Left renal cortex interstitium (tissue), 4 donors: ENCODE measurements around the gene MSANTD1. TPM values are rescaled to one million over a fixed set of nuclear protein-coding genes. Genes with fewer than 3 reads are reported as not detected.

Source experiments
- DNase-seq, 4 donors: peaks; one replicate each; pipeline ENCODE4 v3.0.0-alpha.2; 2013; ENCODE audit warnings: low read depth in 4 of 4, low spot score in 2 of 4, missing footprints in 1 of 4
- polyA plus RNA-seq, 4 donors: library from polyadenylated mRNA; unstranded; fragments of 120-200 nt; gene quantifications; one replicate each; pipeline ENCODE4 v1.2.1, GENCODE V29; 2013; ENCODE audit not compliant: insufficient read length in 4 of 4

The MSANTD1 gene
- polyA plus RNA-seq, 4 donors, result 0.21 to 1.2 (median 0.60) TPM

- DNase-seq, result no peak
These were observed 2.2 kb upstream of the MSANTD1 start for GRCh38 chr4:3246458-3247398.

GRCh38 chr4:3247399-3248177 lies 1.4 kb upstream of the MSANTD1 start:
- no peak for DNase-seq

GRCh38 chr4:3248178-3248480 lies 830 bp upstream of the MSANTD1 start:
- DNase-seq, result no peak

- DNase-seq, result no peak
These were observed 915 bp downstream of the MSANTD1 start for GRCh38 chr4:3249711-3250437.

GRCh38 chr4:3250438-3250955 lies 1.5 kb downstream of the MSANTD1 start:
- DNase-seq, result no peak

GRCh38 chr4:3250956-3251690 lies 2.2 kb downstream of the MSANTD1 start:
- DNase-seq, result no peak

GRCh38 chr4:3251691-3252479 lies 2.9 kb downstream of the MSANTD1 start:
- no peak for DNase-seq

GRCh38 chr4:3252480-3252828 lies 3.5 kb downstream of the MSANTD1 start:
- DNase-seq, result no peak

- no peak for DNase-seq
These were observed 4.1 kb downstream of the MSANTD1 start for GRCh38 chr4:3252831-3253641.

GRCh38 chr4:3253808-3254207 lies 4.8 kb downstream of the MSANTD1 start:
- DNase-seq, result no peak

GRCh38 chr4:3254302-3255131 lies 5.6 kb downstream of the MSANTD1 start:
- DNase-seq, result no peak

- DNase-seq, result no peak
These were observed 6.7 kb downstream of the MSANTD1 start for GRCh38 chr4:3255611-3256186.

- no peak for DNase-seq
These were observed 7.5 kb downstream of the MSANTD1 start for GRCh38 chr4:3256230-3257102.

GRCh38 chr4:3257103-3257555 lies 8.2 kb downstream of the MSANTD1 start:
- DNase-seq, result no peak

- no peak for DNase-seq
These were observed 8.9 kb downstream of the MSANTD1 start for GRCh38 chr4:3257556-3258482.
